Stimulated activated CD4-positive, alpha-beta T cell treated with anti-CD3 and anti-CD28 coated beads, Interleukin-2, amount 100 ng/mL, for 24 hours (primary cell): ENCODE measurements around the gene CNPY2.
"Not testable (repeated sequence)": the region's sequence is repeated elsewhere in the genome, so short reads cannot be mapped to it uniquely, and the experiment has no call there.

ENCODE experiments used
- DNase-seq, 2 donors: peaks; one replicate each; pipeline ENCODE4 v3.0.0-alpha.2; 2020

CNPY2 gene

DNA sequence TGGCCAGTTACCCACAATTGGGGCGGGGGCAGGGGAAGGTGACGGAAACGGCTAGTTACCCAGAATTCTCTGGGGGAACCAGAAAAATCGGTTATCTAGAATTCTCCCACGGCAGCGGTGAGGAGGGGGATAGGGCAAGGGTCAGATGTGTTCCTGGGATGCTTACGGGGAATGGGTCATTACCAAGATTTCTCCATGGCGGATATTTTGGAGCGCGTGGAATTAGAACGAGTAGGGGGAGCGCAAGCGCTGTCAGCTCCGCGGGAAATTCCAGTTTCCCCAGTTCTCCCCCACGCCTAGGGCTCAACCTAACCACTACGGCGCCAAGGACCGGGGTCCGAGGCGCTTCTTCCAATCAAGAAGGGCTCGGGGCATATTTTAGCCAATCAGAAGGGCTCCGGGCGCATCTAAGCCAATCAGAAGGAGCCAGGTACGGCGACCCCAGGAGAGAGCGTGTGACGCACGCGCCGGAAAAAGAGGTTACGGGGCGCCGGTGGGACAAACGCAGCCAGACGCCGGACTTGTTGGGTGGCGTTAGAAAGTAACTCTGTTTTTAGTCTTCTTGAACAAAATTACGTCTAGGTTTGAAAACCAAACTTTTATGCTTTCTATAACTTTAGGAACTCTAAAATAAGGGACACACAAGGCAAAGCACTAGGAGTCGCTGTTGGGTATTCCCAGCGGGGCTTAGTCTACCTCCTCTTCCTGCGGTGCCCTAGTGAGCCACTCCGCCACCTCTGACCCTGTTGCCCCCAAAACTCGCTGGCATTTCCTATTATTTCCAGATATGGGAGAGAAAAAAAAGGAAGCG is 18.1 kb upstream of the CNPY2 start, which contains the start of gene PAN2:
PAN2 (minus strand) TSS at position 322 of the 811 bp plus-strand sequence. CDS start 906 bp downstream, outside the sequence.
- peak; percentile 91 to 92 for DNase-seq

DNA sequence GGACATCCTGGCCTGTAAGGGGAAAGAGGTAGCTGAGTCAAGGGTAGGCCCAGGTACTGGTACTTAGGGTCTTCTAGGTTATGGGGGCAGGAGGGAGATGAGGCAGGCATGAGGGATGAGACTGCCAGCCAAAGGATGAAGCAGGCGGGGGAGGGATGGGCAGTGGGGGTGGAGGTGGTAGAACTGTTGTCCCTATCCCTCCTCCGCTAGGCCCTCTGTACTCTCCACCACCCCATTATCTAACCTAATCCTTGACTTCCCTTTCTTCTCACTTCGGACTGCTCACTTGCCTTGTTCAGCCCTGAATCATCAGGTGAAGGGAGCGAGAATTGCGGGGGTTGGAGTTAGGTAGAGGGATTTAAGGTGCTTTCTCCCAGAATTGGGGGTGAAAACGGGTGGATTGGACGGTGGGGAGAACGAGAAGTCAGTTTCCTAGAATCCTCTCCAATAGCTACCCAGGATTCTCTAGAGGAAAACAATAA is 17.4 kb upstream of the CNPY2 start:
- DNase-seq = no peak

DNA sequence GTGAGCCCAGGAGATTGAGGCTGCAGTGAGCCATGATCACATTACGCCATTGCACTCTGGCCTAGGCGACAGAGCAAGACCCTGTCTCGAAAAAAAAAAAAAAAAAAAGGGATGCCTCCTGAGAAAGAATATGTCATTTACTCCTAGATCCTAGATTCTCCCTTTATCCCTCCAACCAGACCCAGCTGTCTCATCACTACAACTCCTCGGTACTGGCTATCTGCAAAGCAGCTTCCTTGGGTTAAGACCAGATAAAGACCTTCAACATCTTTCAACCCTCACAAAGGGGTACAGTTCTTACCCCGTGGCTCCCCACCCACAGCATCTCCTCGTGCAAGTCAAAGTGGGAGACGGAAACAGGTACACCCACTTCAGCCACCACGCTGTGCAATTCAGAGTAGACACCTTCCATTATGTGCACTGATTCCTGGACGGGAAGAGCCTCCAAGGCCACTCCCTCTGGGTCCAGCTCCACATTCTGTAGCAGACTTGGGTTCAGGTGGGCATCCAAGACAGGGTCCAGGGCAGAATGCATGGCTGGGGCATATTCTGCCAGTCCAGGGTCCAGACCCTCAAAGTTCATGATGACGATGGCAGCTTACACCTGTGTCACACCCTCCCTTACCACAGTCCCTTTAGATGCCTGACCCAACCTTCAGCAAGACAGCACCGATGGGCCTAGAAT is 16.9 kb upstream of the CNPY2 start:
- no peak for DNase-seq

DNA sequence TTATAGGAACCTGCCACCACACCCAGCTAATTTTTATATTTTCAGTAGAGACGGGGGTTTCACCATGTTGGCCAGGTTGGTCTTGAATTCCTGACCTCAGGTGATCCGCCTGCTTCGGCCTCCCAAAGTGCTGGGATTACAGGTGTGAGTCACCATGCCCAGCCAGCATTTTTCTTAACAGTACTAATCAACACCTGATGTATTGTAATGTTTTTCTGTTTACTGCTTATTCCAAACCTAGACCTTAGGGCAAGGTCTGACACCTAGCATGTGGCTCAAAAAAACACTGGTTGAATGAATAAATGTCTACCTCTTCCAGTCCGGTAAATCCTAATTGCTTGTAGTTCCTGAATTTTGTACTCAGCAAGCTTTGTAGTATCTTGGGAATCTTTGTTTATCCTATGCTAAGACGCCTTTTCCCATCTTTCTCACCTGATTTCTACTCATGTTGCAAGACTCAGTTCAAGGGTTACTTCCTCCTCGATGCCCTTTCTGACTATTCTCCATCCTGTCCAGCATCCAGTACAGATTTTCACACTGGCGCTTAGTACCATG is 15.2 kb upstream of the CNPY2 start:
- DNase-seq = no peak

DNA sequence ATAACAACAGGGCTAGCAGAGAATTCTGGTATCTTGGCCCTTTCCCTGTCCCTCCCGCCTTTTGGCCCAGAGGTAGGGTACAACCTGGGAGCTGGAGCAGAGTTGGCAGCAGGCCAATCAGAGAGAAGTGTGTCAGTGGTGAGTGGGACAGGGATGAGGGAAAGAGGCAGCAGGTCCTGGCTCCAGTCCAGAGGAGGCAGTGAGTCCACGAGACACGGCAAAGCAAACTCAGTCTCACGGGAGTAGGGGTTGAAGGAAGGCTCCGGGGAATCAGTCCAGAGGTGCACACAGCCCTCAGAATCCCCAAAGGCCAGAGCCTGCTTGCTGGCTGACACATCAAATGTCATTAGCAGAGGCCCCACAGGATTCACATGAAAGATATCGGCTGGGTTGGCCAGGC is 10.7 kb upstream of the CNPY2 start:
- no peak for DNase-seq

DNA sequence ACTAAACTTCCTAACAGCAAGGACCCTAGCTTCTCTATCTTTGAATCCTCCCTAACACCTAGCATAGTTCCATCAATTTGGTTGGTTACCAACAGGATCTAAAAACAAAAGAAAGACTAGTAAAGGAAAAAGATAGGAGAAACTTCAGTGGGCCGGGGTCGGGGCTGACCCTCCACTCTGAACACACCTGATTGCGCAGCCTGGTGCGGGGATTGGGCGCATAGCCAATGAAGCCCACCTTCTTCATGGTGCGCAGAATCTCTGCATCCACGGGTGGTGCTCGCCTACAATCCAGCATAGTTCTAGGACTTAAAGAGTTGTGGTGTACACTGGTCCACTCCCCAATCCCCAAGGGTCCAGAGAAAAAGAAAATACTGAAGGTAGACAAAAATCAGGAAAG is 10.3 kb upstream of the CNPY2 start:
- no peak for DNase-seq

DNA sequence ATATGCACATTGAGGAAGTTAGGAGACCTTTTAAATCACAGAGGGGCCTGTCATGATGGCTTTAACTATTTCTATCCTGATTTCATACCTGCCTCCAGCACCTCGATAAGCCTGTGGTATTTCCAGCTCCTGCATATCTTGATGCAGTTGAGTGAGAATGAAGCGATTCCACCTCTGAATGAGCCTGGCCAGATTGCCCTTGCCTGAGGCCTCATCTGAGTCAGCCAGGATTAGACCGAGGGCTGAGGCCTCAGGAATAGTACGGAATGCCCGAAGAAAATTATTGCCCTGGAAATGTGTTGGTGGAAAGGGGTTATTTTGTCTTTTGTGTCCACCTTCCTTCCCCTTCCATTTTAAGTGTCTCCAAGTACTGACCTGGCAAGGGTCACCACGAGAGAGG is 8.4 kb upstream of the CNPY2 start:
- DNase-seq = no peak

DNA sequence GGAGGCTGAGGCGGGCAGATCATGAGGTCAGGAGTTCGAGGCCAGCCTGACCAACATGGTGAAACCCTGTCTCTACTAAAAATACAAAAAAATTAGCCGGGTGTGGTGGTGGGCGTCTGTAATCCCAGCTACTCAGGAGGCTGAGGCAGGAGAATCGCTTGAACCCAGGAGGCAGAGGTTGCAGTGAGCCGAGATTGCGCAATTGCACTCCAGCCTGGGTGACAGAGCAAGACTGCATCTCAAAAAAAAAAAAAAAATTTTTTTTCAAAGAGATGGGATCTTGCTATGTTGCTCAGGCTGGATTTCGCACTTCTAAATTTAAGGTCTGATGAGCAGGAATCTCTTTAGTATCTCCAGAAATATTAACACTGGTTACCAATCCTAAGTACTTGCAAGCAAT is 5.8 kb upstream of the CNPY2 start:
- not testable (repeated sequence) for DNase-seq

DNA sequence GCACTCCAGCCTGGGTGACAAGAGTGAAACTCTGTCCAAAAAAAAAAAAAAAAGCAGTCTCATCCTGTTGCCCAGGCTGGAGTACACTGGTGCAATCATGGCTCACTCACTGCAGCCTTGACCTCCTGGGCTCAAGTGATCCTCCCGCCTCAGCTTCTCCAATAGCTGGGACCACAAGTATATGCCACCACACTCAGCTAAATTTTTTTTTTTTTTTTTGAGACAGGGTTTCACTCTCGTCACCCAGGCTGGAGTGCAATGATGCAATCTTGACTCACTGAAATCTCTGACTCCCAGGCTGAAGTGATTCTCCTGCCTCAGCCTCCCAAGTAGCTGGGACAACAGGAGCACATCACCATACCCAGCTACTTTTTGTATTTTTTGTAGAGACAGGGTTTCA is 5.2 kb upstream of the CNPY2 start:
- no peak for DNase-seq

DNA sequence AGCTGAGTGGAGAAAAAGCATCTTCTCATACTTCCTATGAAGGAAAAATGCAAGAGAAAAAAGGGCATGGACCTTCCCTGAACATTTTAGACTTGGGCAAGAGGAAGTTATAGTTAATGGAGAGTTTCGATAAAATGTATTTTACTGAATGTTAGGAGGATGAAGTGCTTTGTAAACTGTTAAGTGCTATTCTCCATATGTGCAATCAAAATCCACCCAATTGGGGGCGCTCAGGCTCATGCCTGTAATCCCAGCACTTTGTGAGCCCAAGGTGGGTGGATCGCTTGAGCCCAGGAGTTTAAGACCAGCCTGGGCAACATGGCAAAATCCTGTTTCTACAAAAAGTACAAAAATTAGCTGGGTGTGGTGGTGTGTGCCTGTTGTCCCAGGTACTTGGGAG is 1.9 kb upstream of the CNPY2 start:
- DNase-seq = no peak

DNA sequence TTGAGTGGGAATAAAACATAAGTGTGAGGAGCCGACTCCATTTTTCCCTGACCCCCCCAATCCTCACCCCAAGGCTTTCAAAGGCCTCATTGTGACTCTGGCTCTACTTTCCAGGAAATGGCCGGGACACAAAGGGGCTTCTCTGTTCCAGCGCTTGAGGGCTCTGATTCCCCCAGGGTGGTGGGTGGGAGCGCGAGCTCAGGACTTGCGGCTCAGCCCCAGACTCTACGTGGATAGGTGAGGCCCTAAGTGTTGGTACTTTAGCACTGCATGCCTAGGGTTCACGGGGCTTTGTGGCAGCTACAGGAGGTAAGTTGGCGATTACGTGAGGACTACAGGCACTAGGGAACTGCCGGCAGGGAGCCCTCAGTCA is 553 bp downstream of the CNPY2 start:
- no peak for DNase-seq

DNA sequence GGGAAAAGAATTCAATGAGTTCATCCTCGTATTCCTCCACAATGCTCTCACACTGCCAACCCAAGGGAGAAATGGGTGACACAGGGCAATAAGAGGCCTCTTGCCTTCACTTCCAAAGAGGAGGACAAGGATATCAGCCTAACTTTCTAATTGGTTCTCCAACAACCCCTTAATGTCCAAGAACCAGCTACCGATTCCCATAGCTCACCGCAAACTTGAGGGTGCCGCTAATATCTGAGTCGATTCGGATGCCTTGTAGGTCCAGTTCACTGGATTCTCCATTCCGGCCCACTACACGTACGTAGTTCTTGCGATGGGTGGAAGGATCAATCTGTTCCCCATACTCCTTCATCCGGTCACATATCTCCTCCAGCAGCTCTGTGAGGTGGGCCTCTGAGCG is 4.8 kb downstream of the CNPY2 start:
- DNase-seq = no peak

DNA sequence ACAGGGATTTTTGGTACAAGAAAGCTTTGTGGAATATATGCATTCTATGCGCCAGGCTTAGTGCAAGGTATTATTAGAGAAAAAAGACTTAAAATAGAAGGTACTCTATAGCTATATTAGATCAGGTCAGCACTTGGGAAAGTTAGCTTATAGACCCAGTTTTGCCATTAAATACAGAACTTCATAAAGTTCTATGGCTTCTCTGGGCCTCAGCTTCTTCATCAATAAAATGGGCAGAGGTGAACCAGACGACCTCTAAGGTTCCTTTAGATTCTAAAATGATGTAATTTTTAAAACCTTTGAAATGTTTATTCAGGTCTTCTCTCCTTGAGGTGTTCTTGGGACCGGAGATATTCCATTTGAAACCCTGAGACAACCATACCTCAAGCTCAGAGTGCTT is 7.1 kb downstream of the CNPY2 start:
- no peak for DNase-seq

DNA sequence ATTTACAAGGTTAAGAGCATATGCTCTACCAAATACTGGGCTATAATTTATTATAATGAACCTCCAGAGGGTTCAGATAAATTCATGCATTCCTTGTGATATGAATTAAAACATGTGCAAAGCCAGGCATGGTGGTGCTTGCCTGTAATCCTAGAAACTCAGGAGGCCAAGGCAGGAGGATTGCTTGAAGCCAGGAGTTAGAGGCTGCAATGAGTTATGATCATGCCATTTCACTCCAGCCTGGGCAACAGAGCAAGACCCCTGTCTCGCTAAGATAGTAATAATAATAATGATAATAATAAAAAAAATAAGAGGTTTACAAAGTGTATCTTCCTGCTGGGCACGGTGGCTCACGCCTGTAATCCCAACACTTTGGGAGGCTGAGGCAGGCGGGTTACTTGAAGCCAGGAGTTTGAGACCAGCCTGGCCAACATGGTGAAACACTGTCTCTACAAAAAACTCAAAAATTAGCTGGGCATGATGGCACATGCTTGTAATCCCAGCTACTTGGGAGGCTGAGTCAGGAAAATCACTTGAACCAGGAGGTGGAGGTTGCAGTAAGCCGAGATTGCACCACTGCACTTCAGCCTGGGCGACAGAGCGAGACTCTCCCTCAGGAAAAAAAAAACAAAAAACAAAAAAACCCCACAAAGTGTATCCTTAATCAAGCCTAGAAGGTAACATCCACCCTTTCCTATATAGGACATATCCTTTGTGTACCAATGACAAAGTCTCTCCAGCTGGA is 8.4 kb downstream of the CNPY2 start:
- no peak for DNase-seq

DNA sequence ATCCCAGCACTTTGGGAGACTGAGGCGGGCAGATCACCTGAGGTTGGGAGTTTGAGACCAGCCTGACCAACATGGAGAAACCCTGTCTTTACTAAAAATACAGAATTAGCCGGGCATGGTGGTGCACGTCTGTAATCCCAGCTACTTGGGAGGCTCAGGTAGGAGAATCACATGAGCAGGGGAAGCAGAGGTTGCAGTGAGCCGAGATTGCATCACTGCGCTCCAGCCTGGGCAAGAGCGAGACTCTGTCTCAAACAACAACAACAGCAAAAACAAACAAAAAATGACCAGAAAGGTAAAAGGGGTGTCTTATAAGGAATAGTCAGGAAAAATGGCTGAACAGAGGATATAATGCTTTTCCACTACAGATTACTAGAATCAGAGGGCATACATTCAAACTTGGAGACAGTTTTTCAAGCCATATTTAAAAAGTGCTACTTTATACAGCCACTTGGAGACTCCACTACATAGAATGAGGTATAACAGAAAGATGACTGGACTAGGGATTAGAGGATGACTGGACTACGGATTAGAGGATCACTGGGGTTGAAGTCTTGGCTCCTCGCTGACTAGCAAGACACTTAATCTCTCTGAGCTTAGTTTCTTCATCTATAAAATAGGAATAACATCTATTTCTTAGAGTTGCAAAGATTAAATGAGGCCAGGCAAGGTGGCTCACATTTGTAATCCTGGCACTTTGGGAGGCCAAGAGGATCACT is 10.8 kb downstream of the CNPY2 start:
- DNase-seq = no peak

DNA sequence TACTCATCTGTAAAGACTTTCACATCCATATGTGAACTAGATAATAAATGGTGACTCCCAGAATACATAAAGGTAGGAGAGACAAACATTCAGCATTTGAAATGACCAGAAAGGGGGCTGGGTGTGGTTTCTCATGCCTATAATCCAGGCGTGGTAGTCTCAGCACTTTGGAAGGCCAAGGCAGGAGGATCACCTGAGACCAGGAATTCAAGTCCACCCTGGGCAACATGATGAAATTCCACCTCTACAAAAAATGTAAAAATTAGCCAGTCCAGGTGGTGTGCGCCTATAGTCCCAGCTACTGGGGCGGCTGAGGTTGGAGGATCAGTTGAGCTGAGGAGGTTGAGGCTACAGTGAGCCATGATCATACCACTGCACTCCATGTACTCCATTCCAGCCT is 11.5 kb downstream of the CNPY2 start:
- DNase-seq = no peak

DNA sequence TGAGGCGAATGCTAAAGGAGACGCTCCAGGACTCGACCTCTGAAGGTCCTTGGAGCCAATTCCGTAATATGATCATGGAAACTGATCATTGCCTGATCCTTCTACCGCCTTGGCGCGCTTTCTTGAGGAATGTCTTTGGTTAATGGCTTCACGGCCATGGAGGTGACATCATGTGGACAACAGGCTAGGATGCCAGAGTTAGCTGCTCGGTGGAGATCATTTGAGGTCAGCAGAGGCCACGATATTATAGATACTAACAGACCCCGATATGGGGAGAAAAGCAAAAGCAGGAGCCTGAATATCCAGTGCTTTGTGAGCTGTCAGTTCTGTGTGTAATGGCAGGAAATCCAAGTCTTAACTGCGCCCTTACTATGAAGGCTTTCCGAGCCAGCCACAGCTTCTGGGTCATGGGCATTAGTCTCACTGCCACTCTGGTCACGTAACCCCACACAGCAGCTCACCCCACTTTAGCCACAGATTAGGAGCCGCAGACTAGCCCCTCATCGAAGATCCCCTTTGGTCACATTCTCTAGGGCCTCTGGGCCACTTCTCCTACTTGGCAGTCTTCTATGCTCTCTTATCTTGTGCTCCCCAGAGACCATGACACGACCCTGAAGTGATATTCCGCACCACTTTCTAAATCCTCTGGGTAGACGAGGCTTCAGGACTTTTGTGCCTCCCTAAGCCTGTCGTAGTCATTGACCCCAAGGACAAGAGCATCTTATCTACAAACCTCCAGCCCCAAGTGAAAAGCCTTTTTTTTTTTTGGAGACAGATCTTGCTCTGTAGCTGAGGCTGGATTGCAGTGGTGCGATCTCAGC is 14.9 kb downstream of the CNPY2 start:
- DNase-seq = no peak

DNA sequence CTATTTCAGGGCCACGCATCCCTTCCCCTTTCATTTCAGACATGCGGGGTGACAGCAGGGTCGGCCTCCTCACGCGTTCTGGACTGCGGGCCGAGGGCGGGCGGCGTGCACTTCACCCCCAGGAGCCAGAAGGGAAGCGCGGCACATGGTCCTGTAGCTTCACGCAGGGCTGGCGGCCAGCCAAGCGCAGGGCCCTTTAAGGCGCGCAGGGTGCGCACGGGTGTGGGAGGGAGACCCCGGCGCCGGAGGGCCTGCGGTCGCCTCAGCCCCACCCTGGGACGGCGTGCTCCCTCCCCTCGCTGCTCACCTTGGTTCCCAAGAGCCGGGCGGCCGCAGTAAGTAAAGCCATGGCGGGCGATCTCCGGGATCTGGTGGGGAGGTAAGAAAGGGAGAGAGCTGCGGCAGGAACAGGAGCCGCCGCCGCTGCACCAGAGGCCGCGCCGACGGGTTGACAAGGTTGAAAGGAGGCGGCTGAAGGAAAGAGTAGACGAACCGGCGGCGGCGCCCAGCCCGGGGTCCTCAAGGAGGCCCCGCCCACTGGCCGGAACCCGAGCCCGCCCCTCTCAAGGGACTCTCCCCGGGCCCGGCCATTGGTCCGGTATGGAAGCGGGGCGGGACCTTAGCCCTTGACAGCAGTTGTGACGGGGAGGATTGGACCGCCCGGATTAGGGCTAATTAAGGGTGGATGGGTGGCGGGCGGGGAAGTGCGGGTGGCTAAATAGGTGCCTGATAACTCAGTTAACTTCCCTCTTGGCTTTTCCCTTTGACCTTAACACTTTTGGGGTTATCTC is 15.7 kb downstream of the CNPY2 start, which contains the start of gene CS:
CS (minus strand) TSS at position 478 of the 791 bp plus-strand sequence; CDS start at position 349, 129 bp downstream.
- peak; percentile 99 for DNase-seq

DNA sequence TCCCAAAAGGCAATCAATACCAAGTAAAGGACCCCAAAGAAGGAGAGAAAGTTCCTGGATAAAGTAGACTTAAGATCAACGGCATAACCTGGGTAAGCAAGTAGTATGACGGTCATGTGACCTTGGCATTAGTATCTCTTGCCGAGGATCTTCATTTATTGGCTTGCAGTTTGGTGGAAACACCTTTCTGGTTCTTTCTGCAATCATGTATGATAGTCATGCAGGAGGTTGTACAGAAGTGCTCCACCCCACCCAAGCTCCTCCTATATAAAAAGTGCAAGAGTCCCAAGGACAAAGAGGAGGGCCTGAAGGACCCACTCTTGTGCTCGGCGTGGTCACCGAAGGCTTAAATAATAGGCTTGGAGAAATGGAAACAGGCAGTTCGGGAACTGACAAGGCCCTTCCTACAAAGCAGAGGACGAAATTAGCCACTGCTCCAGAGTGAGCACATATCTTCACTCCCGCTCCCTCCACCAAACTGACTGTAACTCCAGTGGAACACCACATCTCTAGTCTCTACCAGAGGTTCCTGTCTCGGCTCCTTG is 16.4 kb downstream of the CNPY2 start:
- DNase-seq = peak; percentile 24 to 44

DNA sequence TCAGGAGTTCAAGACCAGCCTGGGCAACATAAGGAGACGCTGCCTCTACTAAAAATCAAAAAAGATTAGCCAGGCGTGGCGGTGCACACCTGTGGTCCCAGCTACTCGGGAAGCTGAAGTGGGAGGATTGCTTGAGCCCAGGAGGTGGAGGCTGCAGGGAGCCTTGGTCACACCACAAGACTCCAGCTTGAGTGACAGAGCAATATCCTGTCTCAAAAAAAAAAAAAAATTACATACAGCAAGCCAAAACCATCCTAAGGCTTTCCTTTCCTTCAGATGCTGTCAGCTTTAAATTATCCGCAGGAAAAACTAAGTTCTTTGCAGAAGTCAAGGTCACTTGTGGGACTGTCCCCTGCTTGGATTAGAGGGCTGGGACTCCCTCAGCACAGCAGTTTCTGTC is 17.0 kb downstream of the CNPY2 start:
- DNase-seq = no peak
